ENCODE results near the gene TMCO4. TPM values are rescaled to one million over a fixed set of nuclear protein-coding genes. Genes with fewer than 3 reads are reported as not detected.

The TMCO4 gene
- total RNA-seq, 1 donor from 2014 or later, result 4.1 TPM

DNA sequence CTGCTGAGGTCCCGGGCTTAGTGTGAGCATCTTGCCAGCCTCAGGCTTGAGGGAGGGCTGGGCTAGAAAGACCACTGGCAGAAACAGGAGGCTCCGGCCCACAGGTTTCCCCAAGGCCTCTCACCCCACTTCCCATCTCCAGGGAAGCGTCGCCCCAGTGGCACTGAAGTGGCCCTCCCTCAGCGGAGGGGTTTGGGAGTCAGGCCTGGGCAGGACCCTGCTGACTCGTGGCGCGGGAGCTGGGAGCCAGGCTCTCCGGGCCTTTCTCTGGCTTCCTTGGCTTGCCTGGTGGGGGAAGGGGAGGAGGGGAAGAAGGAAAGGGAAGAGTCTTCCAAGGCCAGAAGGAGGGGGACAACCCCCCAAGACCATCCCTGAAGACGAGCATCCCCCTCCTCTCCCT is 142.2 kb downstream of the TMCO4 start:
- no peaks in the 10 kb centered on the region for H3K36me3 Mint-ChIP-seq (ENCODE audit: low read depth, unreplicated experiment)
- H3K27me3 Mint-ChIP-seq (ENCODE audit: unreplicated experiment), result peaks cover 4% of the 10 kb centered on the region
- no peak for DNase-seq (ENCODE audit: low spot score)
- TF ChIP-seq, protein P1, sequence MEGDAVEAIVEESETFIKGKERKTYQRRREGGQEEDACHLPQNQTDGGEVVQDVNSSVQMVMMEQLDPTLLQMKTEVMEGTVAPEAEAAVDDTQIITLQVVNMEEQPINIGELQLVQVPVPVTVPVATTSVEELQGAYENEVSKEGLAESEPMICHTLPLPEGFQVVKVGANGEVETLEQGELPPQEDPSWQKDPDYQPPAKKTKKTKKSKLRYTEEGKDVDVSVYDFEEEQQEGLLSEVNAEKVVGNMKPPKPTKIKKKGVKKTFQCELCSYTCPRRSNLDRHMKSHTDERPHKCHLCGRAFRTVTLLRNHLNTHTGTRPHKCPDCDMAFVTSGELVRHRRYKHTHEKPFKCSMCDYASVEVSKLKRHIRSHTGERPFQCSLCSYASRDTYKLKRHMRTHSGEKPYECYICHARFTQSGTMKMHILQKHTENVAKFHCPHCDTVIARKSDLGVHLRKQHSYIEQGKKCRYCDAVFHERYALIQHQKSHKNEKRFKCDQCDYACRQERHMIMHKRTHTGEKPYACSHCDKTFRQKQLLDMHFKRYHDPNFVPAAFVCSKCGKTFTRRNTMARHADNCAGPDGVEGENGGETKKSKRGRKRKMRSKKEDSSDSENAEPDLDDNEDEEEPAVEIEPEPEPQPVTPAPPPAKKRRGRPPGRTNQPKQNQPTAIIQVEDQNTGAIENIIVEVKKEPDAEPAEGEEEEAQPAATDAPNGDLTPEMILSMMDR (IDR thresholded peaks at IDR 0.05; ENCODE audit: unreplicated experiment), result no peak
- no peaks in the 10 kb centered on the region for H3K9me3 Mint-ChIP-seq (ENCODE audit: unreplicated experiment)
- no peak overlapping the region for H3K27ac Mint-ChIP-seq (ENCODE audit: unreplicated experiment)
- peaks cover 9% of the 10 kb centered on the region for H3K4me1 Mint-ChIP-seq (ENCODE audit: unreplicated experiment)
- H3K4me3 Mint-ChIP-seq (ENCODE audit: unreplicated experiment), result no peak overlapping the region

DNA sequence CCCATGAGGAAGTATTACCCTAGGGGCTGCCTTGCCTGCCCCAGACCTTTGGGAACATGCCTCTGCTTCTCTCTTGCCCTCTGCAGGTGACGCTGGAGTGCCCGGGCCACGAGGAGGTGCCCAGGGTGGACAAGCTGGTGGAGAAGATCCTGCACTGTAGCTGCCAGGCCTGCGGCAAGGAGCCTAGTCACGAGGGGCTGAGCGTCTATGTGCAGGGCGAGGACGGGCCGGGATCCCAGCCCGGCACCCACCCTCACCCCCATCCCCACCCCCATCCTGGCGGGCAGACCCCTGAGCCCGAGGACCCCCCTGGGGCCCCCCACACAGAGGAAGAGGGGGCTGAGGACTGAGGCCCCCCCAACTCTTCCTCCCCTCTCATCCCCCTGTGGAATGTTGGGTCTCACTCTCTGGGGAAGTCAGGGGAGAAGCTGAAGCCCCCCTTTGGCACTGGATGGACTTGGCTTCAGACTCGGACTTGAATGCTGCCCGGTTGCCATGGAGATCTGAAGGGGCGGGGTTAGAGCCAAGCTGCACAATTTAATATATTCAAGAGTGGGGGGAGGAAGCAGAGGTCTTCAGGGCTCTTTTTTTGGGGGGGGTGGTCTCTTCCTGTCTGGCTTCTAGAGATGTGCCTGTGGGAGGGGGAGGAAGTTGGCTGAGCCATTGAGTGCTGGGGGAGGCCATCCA is 142.8 kb downstream of the TMCO4 start:
- H3K4me1 Mint-ChIP-seq (ENCODE audit: unreplicated experiment), result peaks cover 9% of the 10 kb centered on the region
- H3K9me3 Mint-ChIP-seq (ENCODE audit: unreplicated experiment), result no peaks in the 10 kb centered on the region
- TF ChIP-seq, protein P1 (IDR thresholded peaks at IDR 0.05; ENCODE audit: unreplicated experiment), result no peak
- no peak for DNase-seq (ENCODE audit: low spot score)
- no peak overlapping the region for H3K27ac Mint-ChIP-seq (ENCODE audit: unreplicated experiment)
- H3K27me3 Mint-ChIP-seq (ENCODE audit: unreplicated experiment), result peaks cover 4% of the 10 kb centered on the region
- no peaks in the 10 kb centered on the region for H3K36me3 Mint-ChIP-seq (ENCODE audit: low read depth, unreplicated experiment)
- no peak overlapping the region for H3K4me3 Mint-ChIP-seq (ENCODE audit: unreplicated experiment)

DNA sequence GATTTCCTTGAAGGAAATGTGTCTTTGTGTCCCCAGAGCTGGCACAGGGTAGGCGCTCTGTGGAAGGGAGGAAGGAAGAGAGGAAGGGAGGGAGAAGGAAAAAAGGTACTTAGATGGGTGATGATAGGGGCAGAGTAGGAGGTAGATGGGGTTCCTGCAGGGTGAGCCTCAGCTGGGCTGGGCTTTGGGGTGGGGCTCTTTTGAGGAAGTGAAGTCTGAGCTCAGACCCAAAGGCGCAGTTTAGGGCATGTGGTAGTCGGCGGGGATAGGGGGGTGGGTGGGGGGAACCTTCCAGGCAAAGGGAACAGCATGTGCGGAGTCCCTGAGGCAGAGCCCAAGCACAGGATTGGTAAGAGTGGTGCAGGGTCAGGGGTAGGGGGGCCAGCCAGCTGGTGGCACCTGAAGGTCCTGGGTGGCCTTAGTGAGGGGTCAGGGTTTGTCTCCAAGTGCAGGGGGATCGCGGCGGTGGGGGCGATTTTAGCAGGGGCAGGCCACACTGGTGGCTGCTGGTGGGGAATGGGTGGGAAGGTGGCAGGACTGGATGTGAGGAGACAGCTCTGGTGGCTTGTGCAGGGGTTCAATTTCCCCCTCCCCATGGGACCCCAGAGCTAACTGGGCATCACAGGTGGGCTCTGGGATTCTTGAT is 143.5 kb downstream of the TMCO4 start:
- TF ChIP-seq, protein P1 (IDR thresholded peaks at IDR 0.05; ENCODE audit: unreplicated experiment), result no peak
- Mint-ChIP-seq H3K27ac (ENCODE audit: unreplicated experiment) (peak overlapping the region; percentile 33), H3K4me3 (ENCODE audit: unreplicated experiment) (peak overlapping the region; percentile 7), H3K36me3 (ENCODE audit: low read depth, unreplicated experiment) (no peaks in the 10 kb centered on the region), H3K9me3 (ENCODE audit: unreplicated experiment) (no peaks in the 10 kb centered on the region), H3K4me1 (ENCODE audit: unreplicated experiment) (peaks cover 9% of the 10 kb centered on the region), H3K27me3 (ENCODE audit: unreplicated experiment) (peaks cover 4% of the 10 kb centered on the region)
- DNase-seq (ENCODE audit: low spot score), result no peak

DNA sequence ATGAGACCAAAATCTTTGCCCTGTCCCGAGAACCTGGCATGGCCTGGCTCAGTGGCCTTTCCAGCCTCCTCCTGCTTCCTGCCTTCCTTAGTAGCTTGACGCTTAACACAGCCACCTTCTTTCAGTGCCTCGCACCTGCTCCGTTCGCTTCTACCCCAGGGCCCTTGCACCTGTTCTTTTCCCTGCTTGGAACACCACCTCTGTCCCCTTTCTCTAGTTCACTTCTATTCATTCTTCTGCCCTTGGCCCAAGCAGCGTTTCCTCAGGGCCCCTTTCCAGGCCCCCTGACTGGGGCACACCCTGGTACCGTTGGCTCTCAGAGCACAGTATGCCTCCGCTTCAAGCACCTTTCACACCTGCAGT is 144.0 kb downstream of the TMCO4 start:
- H3K36me3 Mint-ChIP-seq (ENCODE audit: low read depth, unreplicated experiment), result no peaks in the 10 kb centered on the region
- H3K9me3 Mint-ChIP-seq (ENCODE audit: unreplicated experiment), result no peaks in the 10 kb centered on the region
- peaks cover 9% of the 10 kb centered on the region for H3K4me1 Mint-ChIP-seq (ENCODE audit: unreplicated experiment)
- DNase-seq (ENCODE audit: low spot score), result no peak
- peaks cover 4% of the 10 kb centered on the region for H3K27me3 Mint-ChIP-seq (ENCODE audit: unreplicated experiment)
- H3K27ac Mint-ChIP-seq (ENCODE audit: unreplicated experiment), result peak overlapping the region; percentile 33
- H3K4me3 Mint-ChIP-seq (ENCODE audit: unreplicated experiment), result peak overlapping the region; percentile 7
- TF ChIP-seq, protein P1 (IDR thresholded peaks at IDR 0.05; ENCODE audit: unreplicated experiment), result no peak

Measured in endothelial cell (in vitro differentiated cells).